Measurements from ENCODE around the gene CCNY. TPM values are rescaled to one million over a fixed set of nuclear protein-coding genes. Genes with fewer than 3 reads are reported as not detected.
A peak's percentile ranks its signal among the peaks of the same experiment; 100 is the strongest.

The CCNY gene
- total RNA-seq, 1 experiment from 2014 or later: 53.3 TPM

DNA sequence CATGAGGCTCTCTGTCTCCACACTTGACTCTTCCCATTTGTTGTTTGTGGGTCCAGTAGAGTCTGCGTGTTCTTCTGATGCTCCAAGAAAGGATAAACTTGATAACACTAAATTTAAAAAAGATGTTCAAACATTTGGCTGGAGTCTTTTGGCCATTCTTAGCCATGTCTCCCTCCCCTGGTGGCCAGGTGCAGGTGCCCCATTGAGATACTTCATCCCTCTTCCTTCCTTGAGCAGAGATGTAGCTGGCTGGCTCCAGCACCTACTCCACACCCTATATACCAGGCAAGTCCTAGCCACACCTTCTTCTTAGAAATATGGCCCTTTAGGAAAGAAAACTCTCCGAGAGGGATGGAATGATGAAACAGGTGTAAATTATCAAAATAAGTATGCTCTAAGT lies 165.6 kb downstream of the CCNY start:
- CTCF ChIA-PET: interaction anchor here (0.7 to 1.6 kb wide), 7 partner anchors 21 to 307 kb away, joined by 3 to 4 read pairs (median 3); no protein-coding TSS in a partner anchor
- H3K36me3 Mint-ChIP-seq: no peaks in the 10 kb centered on the region
- H3K4me1 Mint-ChIP-seq: peaks cover 50% of the 10 kb centered on the region
- H3K27ac Mint-ChIP-seq: no peak overlapping the region
- no peaks in the 10 kb centered on the region for H3K27me3 Mint-ChIP-seq (ENCODE audit: low read depth)
- DNase-seq (ENCODE audit: low spot score): no peak
- TF ChIP-seq HMGXB4 (CRISPR knock-in tag; IDR thresholded peaks at IDR 0.05): no peak
- no peak for TF ChIP-seq SMAD3 (CRISPR knock-in tag; IDR thresholded peaks at IDR 0.05; ENCODE audit: borderline replicate concordance)
- TF ChIP-seq KAT7 (CRISPR knock-in tag; IDR thresholded peaks at IDR 0.05; ENCODE audit: borderline replicate concordance): no peak
- TF ChIP-seq OVOL2 (CRISPR knock-in tag; IDR thresholded peaks at IDR 0.05; ENCODE audit: borderline replicate concordance): no peak
- TF ChIP-seq ELF4 (CRISPR knock-in tag; IDR thresholded peaks at IDR 0.05; ENCODE audit: low read depth): no peak
- no peak for TF ChIP-seq CREB1 (CRISPR knock-in tag; IDR thresholded peaks at IDR 0.05)
- POLR2A ChIA-PET: no interaction called here
- no peak overlapping the region for H3K4me3 Mint-ChIP-seq
- H3K9me3 Mint-ChIP-seq: no peaks in the 10 kb centered on the region
- peak; percentile 58; the same call in 1 of the 2 replicates for ATAC-seq

- H3K4me3 Mint-ChIP-seq: no peak overlapping the region
- ChIA-PET POLR2A (no interaction called here), CTCF (interaction anchor here (0.9 to 1.6 kb wide), 3 partner anchors 85 to 307 kb away, joined by 3 to 4 read pairs (median 4); no protein-coding TSS in a partner anchor)
- no peak overlapping the region; the same call in 1 of the 2 replicates for H3K27ac Mint-ChIP-seq
- no peaks in the 10 kb centered on the region for H3K9me3 Mint-ChIP-seq
- DNase-seq (ENCODE audit: low spot score) (no peak), ATAC-seq (no peak)
- H3K36me3 Mint-ChIP-seq: no peaks in the 10 kb centered on the region
- TF ChIP-seq NR1H2 (CRISPR knock-in tag; IDR thresholded peaks at IDR 0.05): no peak
- no peak for TF ChIP-seq EMX1 (CRISPR knock-in tag; IDR thresholded peaks at IDR 0.05)
- no peak for TF ChIP-seq GABPB1 (CRISPR knock-in tag; IDR thresholded peaks at IDR 0.05)
- TF ChIP-seq, protein P1, sequence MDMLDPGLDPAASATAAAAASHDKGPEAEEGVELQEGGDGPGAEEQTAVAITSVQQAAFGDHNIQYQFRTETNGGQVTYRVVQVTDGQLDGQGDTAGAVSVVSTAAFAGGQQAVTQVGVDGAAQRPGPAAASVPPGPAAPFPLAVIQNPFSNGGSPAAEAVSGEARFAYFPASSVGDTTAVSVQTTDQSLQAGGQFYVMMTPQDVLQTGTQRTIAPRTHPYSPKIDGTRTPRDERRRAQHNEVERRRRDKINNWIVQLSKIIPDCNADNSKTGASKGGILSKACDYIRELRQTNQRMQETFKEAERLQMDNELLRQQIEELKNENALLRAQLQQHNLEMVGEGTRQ (CRISPR knock-in tag; IDR thresholded peaks at IDR 0.05): no peak
- TF ChIP-seq, protein P2, sequence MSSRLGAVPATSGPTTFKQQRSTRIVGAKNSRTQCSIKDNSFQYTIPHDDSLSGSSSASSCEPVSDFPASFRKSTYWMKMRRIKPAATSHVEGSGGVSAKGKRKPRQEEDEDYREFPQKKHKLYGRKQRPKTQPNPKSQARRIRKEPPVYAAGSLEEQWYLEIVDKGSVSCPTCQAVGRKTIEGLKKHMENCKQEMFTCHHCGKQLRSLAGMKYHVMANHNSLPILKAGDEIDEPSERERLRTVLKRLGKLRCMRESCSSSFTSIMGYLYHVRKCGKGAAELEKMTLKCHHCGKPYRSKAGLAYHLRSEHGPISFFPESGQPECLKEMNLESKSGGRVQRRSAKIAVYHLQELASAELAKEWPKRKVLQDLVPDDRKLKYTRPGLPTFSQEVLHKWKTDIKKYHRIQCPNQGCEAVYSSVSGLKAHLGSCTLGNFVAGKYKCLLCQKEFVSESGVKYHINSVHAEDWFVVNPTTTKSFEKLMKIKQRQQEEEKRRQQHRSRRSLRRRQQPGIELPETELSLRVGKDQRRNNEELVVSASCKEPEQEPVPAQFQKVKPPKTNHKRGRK (CRISPR knock-in tag; IDR thresholded peaks at IDR 0.05; ENCODE audit: borderline replicate concordance): no peak
- TF ChIP-seq FOXK1 (CRISPR knock-in tag; IDR thresholded peaks at IDR 0.05): no peak
- H3K4me1 Mint-ChIP-seq: peaks cover 50% of the 10 kb centered on the region
- no peaks in the 10 kb centered on the region for H3K27me3 Mint-ChIP-seq (ENCODE audit: low read depth)
Measured at GRCh38 chr10:35502692-35503091, 166.4 kb downstream of the CCNY start.

- Mint-ChIP-seq H3K36me3 (no peaks in the 10 kb centered on the region), H3K27ac (peak overlapping the region; percentile 40; the same call in 1 of the 2 replicates), H3K9me3 (no peaks in the 10 kb centered on the region), H3K4me3 (no peak overlapping the region), H3K27me3 (ENCODE audit: low read depth) (no peaks in the 10 kb centered on the region), H3K4me1 (peaks cover 49% of the 10 kb centered on the region)
- ChIA-PET CTCF (no interaction called here), POLR2A (no interaction called here)
- no peak for ATAC-seq
- DNase-seq (ENCODE audit: low spot score): no peak
- TF ChIP-seq ZNF416 (CRISPR knock-in tag; IDR thresholded peaks at IDR 0.05): no peak
- TF ChIP-seq STAT6 (CRISPR knock-in tag; conservative IDR thresholded peaks at IDR 0.05; ENCODE audit: low read depth): no peak
- no peak for TF ChIP-seq ETV6 (CRISPR knock-in tag; IDR thresholded peaks at IDR 0.05)
- TF ChIP-seq, protein P3, sequence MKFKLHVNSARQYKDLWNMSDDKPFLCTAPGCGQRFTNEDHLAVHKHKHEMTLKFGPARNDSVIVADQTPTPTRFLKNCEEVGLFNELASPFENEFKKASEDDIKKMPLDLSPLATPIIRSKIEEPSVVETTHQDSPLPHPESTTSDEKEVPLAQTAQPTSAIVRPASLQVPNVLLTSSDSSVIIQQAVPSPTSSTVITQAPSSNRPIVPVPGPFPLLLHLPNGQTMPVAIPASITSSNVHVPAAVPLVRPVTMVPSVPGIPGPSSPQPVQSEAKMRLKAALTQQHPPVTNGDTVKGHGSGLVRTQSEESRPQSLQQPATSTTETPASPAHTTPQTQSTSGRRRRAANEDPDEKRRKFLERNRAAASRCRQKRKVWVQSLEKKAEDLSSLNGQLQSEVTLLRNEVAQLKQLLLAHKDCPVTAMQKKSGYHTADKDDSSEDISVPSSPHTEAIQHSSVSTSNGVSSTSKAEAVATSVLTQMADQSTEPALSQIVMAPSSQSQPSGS (CRISPR knock-in tag; IDR thresholded peaks at IDR 0.05; ENCODE audit: borderline replicate concordance, low read depth): no peak
- no peak for TF ChIP-seq KAT7 (CRISPR knock-in tag; IDR thresholded peaks at IDR 0.05; ENCODE audit: borderline replicate concordance)
- no peak for TF ChIP-seq CBFB (CRISPR knock-in tag; IDR thresholded peaks at IDR 0.05; ENCODE audit: low read depth)
- TF ChIP-seq ZNF281 (CRISPR knock-in tag; IDR thresholded peaks at IDR 0.05): no peak
- TF ChIP-seq NR2C2 (CRISPR knock-in tag; IDR thresholded peaks at IDR 0.05): no peak
- TF ChIP-seq SP1 (CRISPR knock-in tag; conservative IDR thresholded peaks at IDR 0.05): no peak
- TF ChIP-seq OVOL2 (CRISPR knock-in tag; IDR thresholded peaks at IDR 0.05; ENCODE audit: borderline replicate concordance): no peak
- TF ChIP-seq SMAD3 (CRISPR knock-in tag; IDR thresholded peaks at IDR 0.05; ENCODE audit: borderline replicate concordance): no peak
- no peak for TF ChIP-seq ZNF219 (CRISPR knock-in tag; IDR thresholded peaks at IDR 0.05; ENCODE audit: borderline replicate concordance)
- no peak for TF ChIP-seq PRRX2 (CRISPR knock-in tag; IDR thresholded peaks at IDR 0.05)
Measured at GRCh38 chr10:35503578-35503977, 167.3 kb downstream of the CCNY start.

Measured in WTC11 (cell line).